Measurements from ENCODE around the gene GHR. TPM values are rescaled to one million over a fixed set of nuclear protein-coding genes. Genes with fewer than 3 reads are reported as not detected.

GHR gene
- total RNA-seq, 2 donors from 2014 or later: 5.7 to 12.9 TPM

GRCh38 chr5:42467981-42468524 is 44.8 kb downstream of the GHR start:
- WGBS, 2 donors: 88 to 95% methylated on average over 8 of the region's 8 CpGs
- ATAC-seq: no peak
- no peaks in the 10 kb centered on the region for H3K36me3 ChIP-seq (replicated peaks in 1 of 2; ENCODE audit: insufficient read depth in 1 of 2, low read depth in 2 of 2)
- intact Hi-C loops (cut with DNase I): no loop called here
- no peak for TF ChIP-seq POLR2A (IDR thresholded peaks at IDR 0.05)
- TF ChIP-seq, protein P1, sequence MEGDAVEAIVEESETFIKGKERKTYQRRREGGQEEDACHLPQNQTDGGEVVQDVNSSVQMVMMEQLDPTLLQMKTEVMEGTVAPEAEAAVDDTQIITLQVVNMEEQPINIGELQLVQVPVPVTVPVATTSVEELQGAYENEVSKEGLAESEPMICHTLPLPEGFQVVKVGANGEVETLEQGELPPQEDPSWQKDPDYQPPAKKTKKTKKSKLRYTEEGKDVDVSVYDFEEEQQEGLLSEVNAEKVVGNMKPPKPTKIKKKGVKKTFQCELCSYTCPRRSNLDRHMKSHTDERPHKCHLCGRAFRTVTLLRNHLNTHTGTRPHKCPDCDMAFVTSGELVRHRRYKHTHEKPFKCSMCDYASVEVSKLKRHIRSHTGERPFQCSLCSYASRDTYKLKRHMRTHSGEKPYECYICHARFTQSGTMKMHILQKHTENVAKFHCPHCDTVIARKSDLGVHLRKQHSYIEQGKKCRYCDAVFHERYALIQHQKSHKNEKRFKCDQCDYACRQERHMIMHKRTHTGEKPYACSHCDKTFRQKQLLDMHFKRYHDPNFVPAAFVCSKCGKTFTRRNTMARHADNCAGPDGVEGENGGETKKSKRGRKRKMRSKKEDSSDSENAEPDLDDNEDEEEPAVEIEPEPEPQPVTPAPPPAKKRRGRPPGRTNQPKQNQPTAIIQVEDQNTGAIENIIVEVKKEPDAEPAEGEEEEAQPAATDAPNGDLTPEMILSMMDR (IDR thresholded peaks at IDR 0.05): no peak
- H3K9me3 ChIP-seq: no peaks in the 10 kb centered on the region
- H3K4me3 ChIP-seq: no peak overlapping the region
- H3K27me3 ChIP-seq: no peaks in the 10 kb centered on the region
- DNase-seq: no peak
- H3K27ac ChIP-seq: no peak overlapping the region
- no peaks in the 10 kb centered on the region for H3K4me1 ChIP-seq

GRCh38 chr5:42483472-42484154 is 60.4 kb downstream of the GHR start:
- TF ChIP-seq, protein P1 (IDR thresholded peaks at IDR 0.05): no peak
- no peak for TF ChIP-seq POLR2A (IDR thresholded peaks at IDR 0.05)
- Histone ChIP-seq H3K4me3 (no peak overlapping the region), H3K9me3 (peaks cover 0 to 4% (median 0%) of the 10 kb centered on the region in 3 donors), H3K4me1 (no peaks in the 10 kb centered on the region), H3K36me3 (replicated peaks in 1 of 2; ENCODE audit: insufficient read depth in 1 of 2, low read depth in 2 of 2) (no peaks in the 10 kb centered on the region), H3K27ac (no peak overlapping the region), H3K27me3 (no peaks in the 10 kb centered on the region)
- WGBS, 2 donors: 67 to 71% methylated on average over 5 of the region's 5 CpGs
- DNase-seq (no peak), ATAC-seq (no peak)
- intact Hi-C loops (cut with DNase I): no loop called here

DNA sequence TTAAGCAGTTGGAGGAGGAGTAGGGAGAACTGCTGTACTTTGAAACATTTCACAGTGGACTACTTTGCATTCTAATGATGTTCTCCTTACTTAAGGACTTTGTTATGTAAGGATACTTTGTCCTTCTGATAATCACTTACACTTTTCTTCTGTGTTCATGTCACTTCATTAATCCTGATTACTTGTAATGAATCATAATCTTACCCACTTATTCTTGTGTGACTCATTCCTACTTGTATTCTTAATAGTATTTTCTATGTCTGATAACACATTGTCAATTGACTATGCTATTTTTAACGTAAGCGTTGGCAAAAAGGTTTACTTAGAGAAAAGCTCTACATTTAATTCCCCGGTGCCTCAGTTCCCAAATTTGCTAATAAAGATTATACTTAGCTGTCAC is 63.8 kb downstream of the GHR start:
- H3K4me1 ChIP-seq: no peaks in the 10 kb centered on the region
- no peaks in the 10 kb centered on the region for H3K27me3 ChIP-seq
- TF ChIP-seq, protein P1 (IDR thresholded peaks at IDR 0.05): no peak
- no peak for TF ChIP-seq POLR2A (IDR thresholded peaks at IDR 0.05)
- ATAC-seq (no peak), DNase-seq (no peak)
- WGBS, 2 donors: 87 to 91% methylated on average over 3 of the region's 3 CpGs
- intact Hi-C loops (cut with DNase I): no loop called here
- H3K27ac ChIP-seq: no peak overlapping the region
- no peak overlapping the region for H3K4me3 ChIP-seq
- peaks cover 0 to 3% (median 0%) of the 10 kb centered on the region in 3 donors for H3K9me3 ChIP-seq
- H3K36me3 ChIP-seq (replicated peaks in 1 of 2; ENCODE audit: insufficient read depth in 1 of 2, low read depth in 2 of 2): no peaks in the 10 kb centered on the region

DNA sequence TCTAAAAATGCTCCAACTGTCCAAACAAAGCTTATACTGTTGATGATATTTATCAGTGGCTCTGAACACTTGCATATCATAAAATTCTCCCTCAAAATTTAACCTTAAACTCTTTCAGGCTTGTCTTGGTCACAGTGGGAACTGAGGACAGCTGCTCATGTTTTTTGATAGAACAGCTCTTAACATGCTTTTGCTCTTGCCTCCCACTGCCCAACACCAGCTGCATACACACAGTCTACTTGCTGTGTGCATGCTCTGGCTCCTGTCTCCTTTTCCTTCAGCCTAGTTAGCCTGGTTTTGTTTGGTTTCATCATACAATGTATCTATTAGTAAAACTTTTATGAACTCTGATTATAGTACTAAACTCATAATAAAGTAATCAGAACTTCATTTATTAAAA is 64.6 kb downstream of the GHR start:
- H3K36me3 ChIP-seq (replicated peaks in 1 of 2; ENCODE audit: insufficient read depth in 1 of 2, low read depth in 2 of 2): no peaks in the 10 kb centered on the region
- no peaks in the 10 kb centered on the region for H3K27me3 ChIP-seq
- DNase-seq (no peak), ATAC-seq (no peak)
- TF ChIP-seq POLR2A (IDR thresholded peaks at IDR 0.05): no peak
- TF ChIP-seq, protein P1 (IDR thresholded peaks at IDR 0.05): no peak
- H3K4me3 ChIP-seq: no peak overlapping the region
- H3K27ac ChIP-seq: no peak overlapping the region
- H3K9me3 ChIP-seq: no peaks in the 10 kb centered on the region
- no peaks in the 10 kb centered on the region for H3K4me1 ChIP-seq
- intact Hi-C loops (cut with DNase I): no loop called here

- Histone ChIP-seq H3K36me3 (replicated peaks in 1 of 2; ENCODE audit: insufficient read depth in 1 of 2, low read depth in 2 of 2) (no peaks in the 10 kb centered on the region), H3K27ac (no peak overlapping the region), H3K27me3 (no peaks in the 10 kb centered on the region), H3K4me1 (no peaks in the 10 kb centered on the region), H3K9me3 (no peaks in the 10 kb centered on the region), H3K4me3 (no peak overlapping the region)
- WGBS, 2 donors: 66 to 72% methylated on average over 2 of the region's 2 CpGs
- TF ChIP-seq, protein P1 (IDR thresholded peaks at IDR 0.05): no peak
- no peak for TF ChIP-seq POLR2A (IDR thresholded peaks at IDR 0.05)
- ATAC-seq (no peak), DNase-seq (no peak)
- intact Hi-C loops (cut with DNase I): no loop called here
These were observed 67.6 kb downstream of the GHR start for GRCh38 chr5:42490831-42491230.
